Measurements from ENCODE around the gene GHR. TPM values are rescaled to one million over a fixed set of nuclear protein-coding genes. Genes with fewer than 3 reads are reported as not detected.

Gene GHR
- total RNA-seq, 1 donor from 2014 or later = 0.61 TPM

- H3K27me3 Mint-ChIP-seq (ENCODE audit: low read depth) = no peaks in the 10 kb centered on the region
- H3K4me1 Mint-ChIP-seq = no peaks in the 10 kb centered on the region
- TF ChIP-seq CTCF (conservative IDR thresholded peaks at IDR 0.05) = no peak
- H3K4me3 Mint-ChIP-seq = no peak overlapping the region
- no peaks in the 10 kb centered on the region for H3K36me3 Mint-ChIP-seq (ENCODE audit: low read depth)
- DNase-seq (ENCODE audit: low read depth, low spot score) = no peak
- no peaks in the 10 kb centered on the region for H3K9me3 Mint-ChIP-seq
- H3K27ac Mint-ChIP-seq (ENCODE audit: unreplicated experiment) = no peak overlapping the region
Measured at GRCh38 chr5:42555010-42555409, 131.8 kb downstream of the GHR start.

- H3K27me3 Mint-ChIP-seq (ENCODE audit: low read depth) = peaks cover 2% of the 10 kb centered on the region
- no peaks in the 10 kb centered on the region for H3K4me1 Mint-ChIP-seq
- no peak overlapping the region for H3K27ac Mint-ChIP-seq (ENCODE audit: unreplicated experiment)
- no peaks in the 10 kb centered on the region for H3K36me3 Mint-ChIP-seq (ENCODE audit: low read depth)
- no peak overlapping the region for H3K4me3 Mint-ChIP-seq
- no peak for DNase-seq (ENCODE audit: low read depth, low spot score)
- no peaks in the 10 kb centered on the region for H3K9me3 Mint-ChIP-seq
- TF ChIP-seq CTCF (conservative IDR thresholded peaks at IDR 0.05) = no peak
Measured at GRCh38 chr5:42555797-42556196, 132.6 kb downstream of the GHR start.

GRCh38 chr5:42557689-42558088 lies 134.4 kb downstream of the GHR start:
- TF ChIP-seq CTCF (conservative IDR thresholded peaks at IDR 0.05) = no peak
- H3K36me3 Mint-ChIP-seq (ENCODE audit: low read depth) = no peaks in the 10 kb centered on the region
- peaks cover 2% of the 10 kb centered on the region for H3K27me3 Mint-ChIP-seq (ENCODE audit: low read depth)
- H3K4me1 Mint-ChIP-seq = no peaks in the 10 kb centered on the region
- no peak overlapping the region for H3K27ac Mint-ChIP-seq (ENCODE audit: unreplicated experiment)
- no peak overlapping the region for H3K4me3 Mint-ChIP-seq
- no peaks in the 10 kb centered on the region for H3K9me3 Mint-ChIP-seq
- DNase-seq (ENCODE audit: low read depth, low spot score) = no peak

- Mint-ChIP-seq H3K27ac (ENCODE audit: unreplicated experiment) (no peak overlapping the region), H3K4me3 (no peak overlapping the region), H3K9me3 (no peaks in the 10 kb centered on the region), H3K36me3 (ENCODE audit: low read depth) (no peaks in the 10 kb centered on the region), H3K27me3 (ENCODE audit: low read depth) (peaks cover 2% of the 10 kb centered on the region), H3K4me1 (no peaks in the 10 kb centered on the region)
- no peak for TF ChIP-seq CTCF (conservative IDR thresholded peaks at IDR 0.05)
- no peak for DNase-seq (ENCODE audit: low read depth, low spot score)
Measured at GRCh38 chr5:42561656-42562055, 138.4 kb downstream of the GHR start.

GRCh38 chr5:42564689-42565356 lies 141.6 kb downstream of the GHR start:
- Mint-ChIP-seq H3K36me3 (ENCODE audit: low read depth) (no peaks in the 10 kb centered on the region), H3K4me1 (no peaks in the 10 kb centered on the region), H3K27ac (ENCODE audit: unreplicated experiment) (no peak overlapping the region), H3K4me3 (no peak overlapping the region), H3K27me3 (ENCODE audit: low read depth) (peaks cover 2% of the 10 kb centered on the region), H3K9me3 (no peaks in the 10 kb centered on the region)
- TF ChIP-seq CTCF (conservative IDR thresholded peaks at IDR 0.05) = no peak
- no peak for DNase-seq (ENCODE audit: low read depth, low spot score)

Data from neural crest cell (in vitro differentiated cells).